PC-3 (cell line): Measurements from ENCODE around the gene ZDHHC7. TPM values are rescaled to one million over a fixed set of nuclear protein-coding genes. Genes with fewer than 3 reads are reported as not detected.

Experiments used
- ATAC-seq: fragments of 200-7000 bp; cut with Tn5 transposase; 2 replicates; pipeline ENCODE4 v1.9.1; 2020; ENCODE audit warnings: mild to moderate bottlenecking, moderate library complexity
- BruUV-seq: library from RNA; stranded (reverse); fragments of 400-500 nt; replicated peaks from 2 replicates; lab custom pipeline; 2021; lab: Mats Ljungman, UMichigan
- CTCF ChIA-PET: fragments of 300-600 bp; sonication (Branson Sonifier 250); formaldehyde crosslinking; loops from one replicate; lab custom pipeline; 2022; ENCODE audit warnings: antibody characterized with exemption; lab: Charles Lee
- POLR2A ChIA-PET: fragments of 300-600 bp; sonication (Branson Sonifier 250); formaldehyde crosslinking; loops from one replicate; lab custom pipeline; 2022; ENCODE audit warnings: antibody characterized with exemption; ENCODE audit not compliant: unreplicated experiment; lab: Charles Lee
- DNase-seq: peaks from one replicate; pipeline ENCODE4 v3.0.0-alpha.2; 2015
- H2AFZ ChIP-seq: fragments of 300-600 bp; sonication (generic); 2 replicates; pipeline ENCODE4 v1.6.0; 2016; ENCODE audit warnings: antibody characterized with exemption, low read length
- H3F3A ChIP-seq: fragments of 300-600 bp; sonication (generic); one replicate; pipeline ENCODE4 v1.6.0; 2017; ENCODE audit warnings: antibody characterized with exemption, low read length, control low read depth, mild to moderate bottlenecking; ENCODE audit not compliant: unreplicated experiment
- H3K27ac ChIP-seq: fragments of 300-600 bp; sonication (generic); 2 replicates; pipeline ENCODE4 v1.5.1; 2016; ENCODE audit warnings: mild to moderate bottlenecking, low read length
- H3K27me3 ChIP-seq: fragments of 300-600 bp; sonication (generic); 2 replicates; pipeline ENCODE4 v1.6.1; 2016; ENCODE audit warnings: low read length, mixed read lengths
- H3K36me3 ChIP-seq: fragments of 300-600 bp; sonication (generic); 2 replicates; pipeline ENCODE4 v1.6.1; 2016; ENCODE audit warnings: low read depth, mixed run types, low read length, mixed read lengths
- H3K4me1 ChIP-seq: fragments of 300-600 bp; sonication (generic); 2 replicates; pipeline ENCODE4 v1.5.1; 2016; ENCODE audit warnings: low read length; ENCODE audit not compliant: insufficient read depth
- H3K4me2 ChIP-seq: fragments of 300-600 bp; sonication (generic); 2 replicates; pipeline ENCODE4 v1.6.0; 2016; ENCODE audit warnings: low read length
- H3K4me3 ChIP-seq: fragments of 300-600 bp; sonication (generic); 2 replicates; pipeline ENCODE4 v1.5.1; 2016; ENCODE audit warnings: mild to moderate bottlenecking, low read length, mixed read lengths
- H3K79me2 ChIP-seq: fragments of 300-600 bp; sonication (generic); 2 replicates; pipeline ENCODE4 v1.6.1; 2017; ENCODE audit warnings: low read length, mixed read lengths
- H3K9ac ChIP-seq: fragments of 300-600 bp; sonication (generic); 2 replicates; pipeline ENCODE4 v1.6.0; 2016; ENCODE audit warnings: mild to moderate bottlenecking, low read length
- H3K9me2 ChIP-seq: fragments of 300-600 bp; sonication (generic); replicated peaks from 2 replicates; pipeline ENCODE4 v1.6.1; 2016; ENCODE audit warnings: mixed run types, low read length, mixed read lengths
- H3K9me3 ChIP-seq: fragments of 300-600 bp; sonication (generic); 2 replicates; pipeline ENCODE4 v1.6.1; 2016; ENCODE audit warnings: low read length, mixed read lengths
- H4K20me1 ChIP-seq: fragments of 300-600 bp; sonication (generic); 2 replicates; pipeline ENCODE4 v1.6.1; 2016; ENCODE audit warnings: low read length, mixed read lengths
- CTCF ChIP-seq: fragments of 300-600 bp; sonication (generic); conservative IDR thresholded peaks from 2 replicates; pipeline ENCODE4 v1.5.1; 2017; ENCODE audit warnings: antibody characterized with exemption, low read depth, mild to moderate bottlenecking, low read length
- EZH2 ChIP-seq: fragments of 300-600 bp; sonication (generic); IDR thresholded peaks from one replicate; pipeline ENCODE4 v1.6.1; 2017; ENCODE audit warnings: antibody characterized with exemption, mild to moderate bottlenecking, low read length; ENCODE audit not compliant: unreplicated experiment
- EZH2phosphoT487 ChIP-seq: fragments of 300-600 bp; sonication (generic); IDR thresholded peaks from 2 replicates; pipeline ENCODE4 v1.6.1; 2018; ENCODE audit warnings: mild to moderate bottlenecking, antibody characterized with exemption, low read length, borderline replicate concordance
- intact Hi-C: fragments of 100-400 bp; cut with micrococcal nuclease; formaldehyde crosslinking; loops from 2 replicates; pipeline ENCODE4 v1.9.0; 2023
- total RNA-seq: library from RNA; depleted of rRNA; stranded (reverse); fragments of >200 nt; gene quantifications from 2 replicates; pipeline ENCODE4 v1.2.3, GENCODE V29; 2014

The ZDHHC7 gene
- total RNA-seq, 1 experiment from 2014 or later, result 42.1 TPM

- BruUV-seq, result no TSS peak
- intact Hi-C loops, result no loop called here
- H3K9me3 ChIP-seq, result no peaks in the 10 kb centered on the region
- H4K20me1 ChIP-seq, result no peaks in the 10 kb centered on the region
- H3K4me1 ChIP-seq, result no peaks in the 10 kb centered on the region
- TF ChIP-seq EZH2phosphoT487 (no peak), EZH2 (no peak), CTCF (no peak)
- ChIA-PET POLR2A (no interaction called here), CTCF (interaction anchor here (0.6 kb wide), 1 partner anchor 10 kb away, joined by 3 read pairs; no protein-coding TSS in a partner anchor)
- H3K9ac ChIP-seq, result no peak overlapping the region
- DNase-seq (no peak), ATAC-seq (no peak)
- H3K27ac ChIP-seq, result no peak overlapping the region
- H2AFZ ChIP-seq, result no peak overlapping the region
- H3K9me2 ChIP-seq, result no peaks in the 10 kb centered on the region
- H3K4me3 ChIP-seq, result no peak overlapping the region
- H3K4me2 ChIP-seq, result no peak overlapping the region
- H3K36me3 ChIP-seq, result no peaks in the 10 kb centered on the region
- no peaks in the 10 kb centered on the region for H3F3A ChIP-seq
- no peaks in the 10 kb centered on the region for H3K27me3 ChIP-seq
- H3K79me2 ChIP-seq, result no peaks in the 10 kb centered on the region
Observed at GRCh38 chr16:84963066-84963465, 48.3 kb downstream of the ZDHHC7 start.

GRCh38 chr16:84960942-84961341 is 50.4 kb downstream of the ZDHHC7 start:
- no peak overlapping the region for H3K4me3 ChIP-seq
- no peak overlapping the region for H3K27ac ChIP-seq
- DNase-seq, result no peak
- no peaks in the 10 kb centered on the region for H3F3A ChIP-seq
- BruUV-seq, result no TSS peak
- no peaks in the 10 kb centered on the region for H4K20me1 ChIP-seq
- intact Hi-C loops, result no loop called here
- H3K36me3 ChIP-seq, result no peaks in the 10 kb centered on the region
- no peaks in the 10 kb centered on the region for H3K9me2 ChIP-seq
- no peak for ATAC-seq
- H3K4me2 ChIP-seq, result no peak overlapping the region
- TF ChIP-seq EZH2, result no peak
- no peak for TF ChIP-seq CTCF
- no peak for TF ChIP-seq EZH2phosphoT487
- H3K79me2 ChIP-seq, result no peaks in the 10 kb centered on the region
- H3K9me3 ChIP-seq, result no peaks in the 10 kb centered on the region
- ChIA-PET CTCF (no interaction called here), POLR2A (no interaction called here)
- H3K27me3 ChIP-seq, result no peaks in the 10 kb centered on the region
- no peaks in the 10 kb centered on the region for H3K4me1 ChIP-seq
- H3K9ac ChIP-seq, result no peak overlapping the region
- no peak overlapping the region for H2AFZ ChIP-seq

GRCh38 chr16:84959784-84960417 is 51.4 kb downstream of the ZDHHC7 start:
- no peaks in the 10 kb centered on the region for H3K9me2 ChIP-seq
- POLR2A ChIA-PET, result no interaction called here
- BruUV-seq, result no TSS peak
- intact Hi-C loops, result no loop called here
- TF ChIP-seq EZH2 (no peak), EZH2phosphoT487 (no peak), CTCF (no peak)
- no peaks in the 10 kb centered on the region for H3F3A ChIP-seq
- H3K4me3 ChIP-seq, result no peak overlapping the region
- no peaks in the 10 kb centered on the region for H4K20me1 ChIP-seq
- H2AFZ ChIP-seq, result no peak overlapping the region
- H3K79me2 ChIP-seq, result no peaks in the 10 kb centered on the region
- H3K4me2 ChIP-seq, result no peak overlapping the region
- no peaks in the 10 kb centered on the region for H3K9me3 ChIP-seq
- H3K36me3 ChIP-seq, result no peaks in the 10 kb centered on the region
- H3K4me1 ChIP-seq, result no peaks in the 10 kb centered on the region
- no peak for DNase-seq
- no peaks in the 10 kb centered on the region for H3K27me3 ChIP-seq
- no peak overlapping the region for H3K9ac ChIP-seq
- ATAC-seq, result no peak
- H3K27ac ChIP-seq, result no peak overlapping the region
- CTCF ChIA-PET, result interaction anchor here (0.6 kb wide), 1 partner anchor 85 kb away, joined by 4 read pairs; no protein-coding TSS in a partner anchor
